ENCODE results near the gene SRM.

DNA sequence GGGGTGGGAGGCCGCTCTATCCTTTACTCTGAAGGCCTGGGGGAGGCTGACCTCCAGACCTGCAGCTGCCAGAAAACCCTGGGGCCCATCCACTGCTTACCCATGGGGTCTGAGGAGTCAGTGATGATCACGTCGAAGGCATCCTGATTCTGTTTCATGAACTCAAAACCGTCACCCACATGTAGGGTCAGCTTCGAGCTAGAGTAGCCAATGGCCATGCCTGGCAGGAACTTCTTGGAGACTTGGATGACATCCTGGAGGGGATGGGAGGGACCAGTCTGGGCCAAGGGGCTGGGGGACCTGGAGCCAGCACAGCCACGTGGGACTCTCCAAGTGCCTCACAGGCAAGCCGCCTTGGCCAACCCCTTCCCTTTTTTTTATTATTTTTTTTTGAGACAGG is 3.3 kb downstream of the SRM start:
- TF ChIP-seq POLR2A (IDR thresholded peaks at IDR 0.05), result no peak
- TF ChIP-seq, protein P1, sequence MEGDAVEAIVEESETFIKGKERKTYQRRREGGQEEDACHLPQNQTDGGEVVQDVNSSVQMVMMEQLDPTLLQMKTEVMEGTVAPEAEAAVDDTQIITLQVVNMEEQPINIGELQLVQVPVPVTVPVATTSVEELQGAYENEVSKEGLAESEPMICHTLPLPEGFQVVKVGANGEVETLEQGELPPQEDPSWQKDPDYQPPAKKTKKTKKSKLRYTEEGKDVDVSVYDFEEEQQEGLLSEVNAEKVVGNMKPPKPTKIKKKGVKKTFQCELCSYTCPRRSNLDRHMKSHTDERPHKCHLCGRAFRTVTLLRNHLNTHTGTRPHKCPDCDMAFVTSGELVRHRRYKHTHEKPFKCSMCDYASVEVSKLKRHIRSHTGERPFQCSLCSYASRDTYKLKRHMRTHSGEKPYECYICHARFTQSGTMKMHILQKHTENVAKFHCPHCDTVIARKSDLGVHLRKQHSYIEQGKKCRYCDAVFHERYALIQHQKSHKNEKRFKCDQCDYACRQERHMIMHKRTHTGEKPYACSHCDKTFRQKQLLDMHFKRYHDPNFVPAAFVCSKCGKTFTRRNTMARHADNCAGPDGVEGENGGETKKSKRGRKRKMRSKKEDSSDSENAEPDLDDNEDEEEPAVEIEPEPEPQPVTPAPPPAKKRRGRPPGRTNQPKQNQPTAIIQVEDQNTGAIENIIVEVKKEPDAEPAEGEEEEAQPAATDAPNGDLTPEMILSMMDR (IDR thresholded peaks at IDR 0.05), result no peak
